ENCODE data around the gene KAT2A.
"Not testable (repeated sequence)": the region's sequence is repeated elsewhere in the genome, so short reads cannot be mapped to it uniquely, and the experiment has no call there.

Gene KAT2A

GRCh38 chr17:42120770-42121769, at the start of gene KAT2A:
Gene KAT2A, minus strand, starts transcription at chr17:42121367. Its CDS starts 63 bp downstream, at chr17:42121304.
- peak; percentile 93 for DNase-seq

- DNase-seq: no peak
Measured at GRCh38 chr17:42169351-42169750, 48.2 kb upstream of the KAT2A start.

GRCh38 chr17:42167807-42168206, 46.6 kb upstream of the KAT2A start:
- DNase-seq: no peak

GRCh38 chr17:42166196-42166763, 45.1 kb upstream of the KAT2A start:
- no peak for DNase-seq

GRCh38 chr17:42165751-42166150, 44.6 kb upstream of the KAT2A start:
- DNase-seq: no peak

GRCh38 chr17:42163696-42164407, 42.7 kb upstream of the KAT2A start:
- DNase-seq: no peak

- DNase-seq: peak; percentile 79
Measured at GRCh38 chr17:42163113-42163512, 41.9 kb upstream of the KAT2A start.

GRCh38 chr17:42160531-42160910, 39.4 kb upstream of the KAT2A start:
- no peak for DNase-seq

GRCh38 chr17:42159796-42160530, 38.8 kb upstream of the KAT2A start:
- DNase-seq: no peak

- no peak for DNase-seq
Measured at GRCh38 chr17:42155614-42156045, 34.5 kb upstream of the KAT2A start.

GRCh38 chr17:42153919-42154742, 33.0 kb upstream of the KAT2A start:
- no peak for DNase-seq

- DNase-seq: no peak
Measured at GRCh38 chr17:42146911-42147607, 25.9 kb upstream of the KAT2A start.

- not testable (repeated sequence) for DNase-seq
Measured at GRCh38 chr17:42143138-42143537, 22.0 kb upstream of the KAT2A start.

GRCh38 chr17:42142371-42142896, 21.3 kb upstream of the KAT2A start:
- DNase-seq: no peak

GRCh38 chr17:42141382-42141781, 20.2 kb upstream of the KAT2A start:
- no peak for DNase-seq

- not testable (repeated sequence) for DNase-seq
Measured at GRCh38 chr17:42140690-42141089, 19.5 kb upstream of the KAT2A start.

- no peak for DNase-seq
Measured at GRCh38 chr17:42138749-42139492, 17.8 kb upstream of the KAT2A start.

GRCh38 chr17:42136654-42137051, 15.5 kb upstream of the KAT2A start:
- no peak for DNase-seq

GRCh38 chr17:42135664-42136653, 14.8 kb upstream of the KAT2A start:
- no peak for DNase-seq

All from activated effector memory CD4-positive, alpha-beta T cell treated with anti-CD3 and anti-CD28 coated beads, Interleukin-2, amount 50 U/mL, for 16 hours (primary cell).